Calu3 (cell line): ENCODE results near the gene METTL1. TPM values are rescaled to one million over a fixed set of nuclear protein-coding genes. Genes with fewer than 3 reads are reported as not detected.

Experiments
- BruUV-seq: library from RNA; stranded (reverse); fragments of 400-500 nt; replicated peaks from 2 replicates; lab custom pipeline; 2021; lab: Mats Ljungman, UMichigan
- CTCF ChIA-PET: fragments of 300-600 bp; sonication (Branson Sonifier 250); formaldehyde crosslinking; loops from one replicate; lab custom pipeline; 2022; ENCODE audit warnings: antibody characterized with exemption; lab: Charles Lee
- DNase-seq: peaks from one replicate; pipeline ENCODE4 v3.0.0; 2022
- H3K27ac Mint-ChIP-seq: one replicate; pipeline ENCODE4 v1.8.0; 2022; ENCODE audit warnings: mixed read lengths; ENCODE audit not compliant: unreplicated experiment
- H3K27me3 Mint-ChIP-seq: one replicate; pipeline ENCODE4 v1.8.0; 2022; ENCODE audit warnings: mixed read lengths; ENCODE audit not compliant: unreplicated experiment
- H3K36me3 Mint-ChIP-seq: one replicate; pipeline ENCODE4 v1.8.0; 2022; ENCODE audit warnings: mild to moderate bottlenecking, moderate library complexity, mixed read lengths; ENCODE audit not compliant: insufficient read depth, unreplicated experiment
- H3K4me1 Mint-ChIP-seq: one replicate; pipeline ENCODE4 v1.8.0; 2022; ENCODE audit warnings: mild to moderate bottlenecking, low read depth, mixed read lengths; ENCODE audit not compliant: unreplicated experiment
- H3K4me3 Mint-ChIP-seq: one replicate; pipeline ENCODE4 v1.8.0; 2022; ENCODE audit warnings: mild to moderate bottlenecking, low read depth, moderate library complexity, mixed read lengths; ENCODE audit not compliant: unreplicated experiment
- H3K9me3 Mint-ChIP-seq: one replicate; pipeline ENCODE4 v1.8.0; 2022; ENCODE audit warnings: low read depth, mixed read lengths; ENCODE audit not compliant: unreplicated experiment
- CTCF ChIP-seq: fragments of 200-600 bp; IDR thresholded peaks from one replicate; pipeline ENCODE4 v1.8.0; 2022; ENCODE audit warnings: antibody characterized with exemption; ENCODE audit not compliant: unreplicated experiment
- intact Hi-C: fragments of 100-400 bp; cut with micrococcal nuclease; formaldehyde crosslinking; loops from one replicate; pipeline ENCODE4 v1.10.0; 2022; ENCODE audit not compliant: unreplicated experiment
- total RNA-seq: library from RNA; stranded (reverse); gene quantifications from 2 replicates; pipeline ENCODE4 v1.2.3, GENCODE V29; 2022

METTL1 gene
- total RNA-seq, 1 experiment from 2014 or later = 50.5 TPM

- no peak for TF ChIP-seq CTCF
- DNase-seq = no peak
- H3K4me3 Mint-ChIP-seq = no peak overlapping the region
- no TSS peak for BruUV-seq
- peaks cover 35% of the 10 kb centered on the region for H3K36me3 Mint-ChIP-seq
- peaks cover 55% of the 10 kb centered on the region for H3K27me3 Mint-ChIP-seq
- no peak overlapping the region for H3K27ac Mint-ChIP-seq
- H3K4me1 Mint-ChIP-seq = peaks cover 11% of the 10 kb centered on the region
- CTCF ChIA-PET = interaction anchor here (0.6 to 1.5 kb wide), 5 partner anchors 10 to 382 kb away, joined by 3 to 18 read pairs (median 4); partner anchors contain the start of gene TSPAN31
- H3K9me3 Mint-ChIP-seq = no peaks in the 10 kb centered on the region
- intact Hi-C loops = no loop called here
These were observed 46.8 kb downstream of the METTL1 start for GRCh38 chr12:57724936-57725740.

GRCh38 chr12:57724003-57724935 lies 47.6 kb downstream of the METTL1 start:
- DNase-seq = no peak
- H3K4me3 Mint-ChIP-seq = no peak overlapping the region
- TF ChIP-seq CTCF = no peak
- peaks cover 43% of the 10 kb centered on the region for H3K36me3 Mint-ChIP-seq
- no peak overlapping the region for H3K27ac Mint-ChIP-seq
- H3K9me3 Mint-ChIP-seq = no peaks in the 10 kb centered on the region
- intact Hi-C loops = no loop called here
- BruUV-seq = no TSS peak
- H3K4me1 Mint-ChIP-seq = peaks cover 11% of the 10 kb centered on the region
- peaks cover 46% of the 10 kb centered on the region for H3K27me3 Mint-ChIP-seq
- CTCF ChIA-PET = no interaction called here

- no peak for TF ChIP-seq CTCF
- Mint-ChIP-seq H3K4me1 (peaks cover 11% of the 10 kb centered on the region), H3K27me3 (peaks cover 39% of the 10 kb centered on the region), H3K9me3 (no peaks in the 10 kb centered on the region), H3K27ac (no peak overlapping the region), H3K4me3 (no peak overlapping the region), H3K36me3 (peaks cover 47% of the 10 kb centered on the region)
- no peak for DNase-seq
- BruUV-seq = no TSS peak
- intact Hi-C loops = no loop called here
- CTCF ChIA-PET = interaction anchor here (1.2 kb wide), 1 partner anchor 13 kb away, joined by 3 read pairs; no protein-coding TSS in a partner anchor
These were observed 48.3 kb downstream of the METTL1 start for GRCh38 chr12:57723630-57723962.
